HCT116 (cell line): Measurements from ENCODE around the gene CROCC. TPM values are rescaled to one million over a fixed set of nuclear protein-coding genes. Genes with fewer than 3 reads are reported as not detected.

ENCODE experiments used
- ATAC-seq: fragments of 200-7000 bp; cut with Tn5 transposase; 2 replicates; pipeline ENCODE4 v1.9.1; 2020; ENCODE audit warnings: mild to moderate bottlenecking, moderate library complexity
- BruUV-seq: library from RNA; stranded (reverse); fragments of 400-500 nt; replicated peaks from 2 replicates; lab custom pipeline; 2021; lab: Mats Ljungman, UMichigan
- CTCF ChIA-PET: fragments of 300-600 bp; sonication (Branson Sonifier 250); formaldehyde crosslinking; loops from one replicate; lab custom pipeline; 2021; ENCODE audit warnings: antibody characterized with exemption; lab: Charles Lee
- POLR2A ChIA-PET: fragments of 300-600, 350-600 bp; sonication (Branson Sonifier 250); formaldehyde crosslinking; loops from one replicate; lab custom pipeline; 2021; ENCODE audit warnings: antibody characterized with exemption; lab: Charles Lee
- RAD21 ChIA-PET, 2 experiments: fragments of 300-600 bp; sonication (Branson Sonifier 250); formaldehyde crosslinking; loops; one replicate each; lab custom pipeline; 2023; ENCODE audit warnings: low total read pairs in 2 of 2; ENCODE audit not compliant: uncharacterized antibody in 2 of 2, unreplicated experiment in 2 of 2, low non-redundant PET in 1 of 2; lab: Charles Lee
- DNase-seq: peaks from one replicate; pipeline ENCODE4 v3.0.0-alpha.2; 2010; ENCODE audit warnings: low read depth, low spot score
- H2AFZ ChIP-seq: fragments of 200-600 bp; shearing (Covaris generic), sonication (generic); 2 replicates; pipeline ENCODE4 v1.6.1; 2017; ENCODE audit warnings: low read depth, mixed run types, mixed read lengths, antibody characterized with exemption, low read length; ENCODE audit not compliant: poor library complexity, severe bottlenecking
- H3K27ac ChIP-seq: 2 replicates; pipeline ENCODE4 v1.5.1; 2012; ENCODE audit warnings: low read depth, low read length
- H3K27me3 ChIP-seq: fragments of 200-600 bp; sonication (generic); 2 replicates; pipeline ENCODE4 v1.6.1; 2016; ENCODE audit warnings: mixed run types, low read length, mixed read lengths; ENCODE audit not compliant: insufficient read depth
- H3K36me3 ChIP-seq, 2 experiments: fragments of 200-500 bp in 1 of 2; fragments of 200-600 bp in 1 of 2; sonication (Bioruptor generic) in 1 of 2; sonication (generic) in 1 of 2; 2 replicates each; pipeline versions ENCODE4 v1.5.1 to v1.6.1; 2014 to 2016; ENCODE audit warnings: low read length in 2 of 2, inconsistent platforms in 1 of 2, mixed read lengths in 1 of 2, mixed run types in 1 of 2; ENCODE audit not compliant: insufficient read depth in 2 of 2, control insufficient read depth in 1 of 2
- H3K4me1 ChIP-seq, 2 experiments: fragments of 200-600 bp in 1 of 2; sonication (generic) in 1 of 2; 2 replicates each; pipeline versions ENCODE4 v1.5.1 to v1.6.1; 2012 to 2017; ENCODE audit warnings: low read length in 2 of 2, inconsistent platforms in 1 of 2, mild to moderate bottlenecking in 1 of 2, mixed read lengths in 1 of 2, mixed run types in 1 of 2, moderate library complexity in 1 of 2; ENCODE audit not compliant: insufficient read depth in 2 of 2, control insufficient read depth in 1 of 2
- H3K4me2 ChIP-seq: fragments of 200-600 bp; sonication (generic); 2 replicates; pipeline ENCODE4 v1.6.1; 2017; ENCODE audit warnings: mixed run types, low read length, mixed read lengths
- H3K4me3 ChIP-seq, 2 experiments: fragments of 200-600 bp in 1 of 2; sonication (generic) in 1 of 2; replicated peaks in 1 of 2; 2 replicates each; pipeline ENCODE4 v1.5.1; 2011 to 2016; ENCODE audit warnings: low read length in 2 of 2, control low read depth in 1 of 2, low read depth in 1 of 2, mild to moderate bottlenecking in 1 of 2, mixed read lengths in 1 of 2, mixed run types in 1 of 2
- H3K79me2 ChIP-seq: fragments of 200-600 bp; sonication (generic); 2 replicates; pipeline ENCODE4 v1.6.1; 2017; ENCODE audit warnings: mild to moderate bottlenecking, mixed run types, low read length, moderate library complexity, mixed read lengths; ENCODE audit not compliant: insufficient read depth
- H3K9ac ChIP-seq: fragments of 200-600 bp; sonication (generic); 2 replicates; pipeline ENCODE4 v1.6.1; 2016; ENCODE audit warnings: low read length, mixed read lengths
- H3K9me2 ChIP-seq: fragments of 200-600 bp; sonication (generic), shearing (Covaris generic); 2 replicates; pipeline ENCODE4 v1.6.1; 2017; ENCODE audit warnings: mixed run types, mild to moderate bottlenecking, moderate library complexity; ENCODE audit not compliant: insufficient read depth
- H3K9me3 ChIP-seq, 2 experiments: fragments of 200-500 bp in 1 of 2; fragments of 200-600 bp in 1 of 2; sonication (Bioruptor generic) in 1 of 2; sonication (generic) in 1 of 2; 2 replicates each; pipeline ENCODE4 v1.6.1; 2014 to 2017; ENCODE audit warnings: low read length in 2 of 2, mixed read lengths in 2 of 2, inconsistent platforms in 1 of 2, low read depth in 1 of 2, mild to moderate bottlenecking in 1 of 2, mixed run types in 1 of 2, moderate library complexity in 1 of 2; ENCODE audit not compliant: control insufficient read depth in 1 of 2, insufficient read depth in 1 of 2
- H4K20me1 ChIP-seq: fragments of 200-600 bp; sonication (generic), shearing (Covaris generic); 2 replicates; pipeline ENCODE4 v1.6.1; 2017; ENCODE audit warnings: mixed run types, mild to moderate bottlenecking, moderate library complexity; ENCODE audit not compliant: insufficient read depth
- ATF3 ChIP-seq: IDR thresholded peaks from 2 replicates; pipeline ENCODE4 v1.6.1; 2012
- CBX3 ChIP-seq: IDR thresholded peaks from 2 replicates; pipeline ENCODE4 v1.6.1; 2012; ENCODE audit warnings: low read depth
- CTCF ChIP-seq, 3 experiments: fragments of 200-600 bp in 1 of 3; sonication (generic) in 1 of 3; IDR thresholded peaks in 2 of 3; conservative IDR thresholded peaks in 1 of 3; 2 replicates each; pipeline ENCODE4 v1.5.1; 2012 to 2017; ENCODE audit warnings: low read depth in 2 of 3, low read length in 2 of 3, antibody characterized with exemption in 1 of 3, borderline replicate concordance in 1 of 3, control low read depth in 1 of 3, mild to moderate bottlenecking in 1 of 3, mixed read lengths in 1 of 3, mixed run types in 1 of 3, moderate library complexity in 1 of 3; ENCODE audit not compliant: insufficient read depth in 1 of 3
- EGR1 ChIP-seq: IDR thresholded peaks from 2 replicates; pipeline ENCODE4 v1.6.1; 2012; ENCODE audit warnings: low read depth
- EZH2phosphoT487 ChIP-seq: fragments of 200-600 bp; IDR thresholded peaks from 2 replicates; pipeline ENCODE4 v1.6.1; 2018; ENCODE audit warnings: antibody characterized with exemption, borderline replicate concordance
- MAX ChIP-seq: IDR thresholded peaks from 2 replicates; pipeline ENCODE4 v1.6.1; 2012
- SIN3A ChIP-seq: IDR thresholded peaks from 2 replicates; pipeline ENCODE4 v1.6.1; 2012; ENCODE audit warnings: low read depth
- SP1 ChIP-seq: IDR thresholded peaks from 2 replicates; pipeline ENCODE4 v1.6.1; 2012; ENCODE audit warnings: low read depth
- SRF ChIP-seq: IDR thresholded peaks from 2 replicates; pipeline ENCODE4 v1.6.1; 2012; ENCODE audit warnings: low read depth
- TCF7L2 ChIP-seq: IDR thresholded peaks from 2 replicates; pipeline ENCODE4 v1.7.0; 2011; ENCODE audit warnings: borderline replicate concordance, inconsistent platforms; ENCODE audit not compliant: insufficient read depth, insufficient read length; ENCODE audit errors: extremely low read depth
- intact Hi-C: fragments of 100-400 bp; cut with micrococcal nuclease; formaldehyde crosslinking; loops from 2 replicates; pipeline ENCODE4 v1.10.0; 2022
- total RNA-seq: library from RNA; stranded (reverse); gene quantifications from one replicate; pipeline ENCODE4 v1.2.1, GENCODE V29; 2021; ENCODE audit not compliant: unreplicated experiment

The CROCC gene
- total RNA-seq, 1 experiment from 2014 or later, result 30.1 TPM

GRCh38 chr1:16998589-16998988, 76.9 kb downstream of the CROCC start (continued):
- TF ChIP-seq CTCF (IDR thresholded peaks at IDR 0.05 in 2 of 3, conservative IDR thresholded peaks at IDR 0.05 in 1 of 3; ENCODE audit: borderline replicate concordance in 1 of 3, insufficient read depth in 1 of 3, low read depth in 2 of 3, low read length in 2 of 3), result no peak
- no peak for TF ChIP-seq MAX
- TF ChIP-seq CBX3, result no peak
- no peak for TF ChIP-seq ATF3
- no peak for TF ChIP-seq SIN3A
- no peak for TF ChIP-seq EGR1
- TF ChIP-seq SRF, result no peak
- no peak for TF ChIP-seq TCF7L2
- TF ChIP-seq, all 23 proteins: peak for 0

- RAD21 ChIA-PET, result no interaction called here
Observed at GRCh38 chr1:16999863-17000262, 78.1 kb downstream of the CROCC start.

More at GRCh38 chr1:16999863-17000262, 78.1 kb downstream of the CROCC start:
- no peaks in the 10 kb centered on the region for H3K9me3 ChIP-seq
- H3K36me3 ChIP-seq, result peaks cover 0 to 15% of the 10 kb centered on the region in 2 experiments; a peak in 2 of 4 replicates
- intact Hi-C loops, result no loop called here
- H3K9me2 ChIP-seq, result no peaks in the 10 kb centered on the region
- ATAC-seq, result peak; percentile 62
- no peak overlapping the region for H3K9ac ChIP-seq
- no peak overlapping the region for H3K4me2 ChIP-seq
- TF ChIP-seq SP1, result no peak
- no peak for TF ChIP-seq EZH2phosphoT487
- peak in 2 of 3 experiments; percentile 24 to 30; a peak in 2 of 6 replicates for TF ChIP-seq CTCF (IDR thresholded peaks at IDR 0.05 in 2 of 3, conservative IDR thresholded peaks at IDR 0.05 in 1 of 3; ENCODE audit: borderline replicate concordance in 1 of 3, insufficient read depth in 1 of 3, low read depth in 2 of 3, low read length in 2 of 3)
- TF ChIP-seq TCF7L2, result no peak
- H2AFZ ChIP-seq, result no peak overlapping the region
- no peak for DNase-seq
- peaks cover 0 to 7% of the 10 kb centered on the region in 2 experiments; a peak in 2 of 4 replicates for H3K4me1 ChIP-seq
- no peaks in the 10 kb centered on the region for H4K20me1 ChIP-seq
- H3K79me2 ChIP-seq, result no peaks in the 10 kb centered on the region
- no peak overlapping the region for H3K4me3 ChIP-seq
- no TSS peak for BruUV-seq
- H3K27me3 ChIP-seq, result no peaks in the 10 kb centered on the region
- H3K27ac ChIP-seq, result no peak overlapping the region
- CTCF ChIA-PET, result interaction anchor here (0.8 kb wide), 1 partner anchor 15 kb away, joined by 3 read pairs; no protein-coding TSS in a partner anchor
- POLR2A ChIA-PET, result interaction anchor here (1.1 kb wide), 1 partner anchor 19 kb away, joined by 3 read pairs; the partner anchor contains the start of gene MFAP2
